Hepatocyte (in vitro differentiated cells): Measurements from ENCODE around the gene TMEM204. TPM values are rescaled to one million over a fixed set of nuclear protein-coding genes. Genes with fewer than 3 reads are reported as not detected.

Source experiments
- DNase-seq: peaks from one replicate; pipeline ENCODE4 v3.0.0-alpha.2; 2016; ENCODE audit warnings: low spot score
- H2AFZ ChIP-seq: fragments of 200-600 bp; sonication (generic); 2 replicates; pipeline ENCODE4 v1.6.0; 2016; ENCODE audit warnings: antibody characterized with exemption, mild to moderate bottlenecking
- H3K27ac ChIP-seq: fragments of 200-600 bp; sonication (generic); 2 replicates; pipeline ENCODE4 v1.5.1; 2016; ENCODE audit warnings: mild to moderate bottlenecking
- H3K27me3 ChIP-seq: fragments of 200-600 bp; sonication (generic); 2 replicates; pipeline ENCODE4 v1.6.1; 2016
- H3K36me3 ChIP-seq: fragments of 200-600 bp; sonication (generic); replicated peaks from 2 replicates; pipeline ENCODE4 v1.5.1; 2016; ENCODE audit warnings: low read depth; ENCODE audit not compliant: insufficient read depth
- H3K4me1 ChIP-seq: fragments of 200-600 bp; sonication (generic); 2 replicates; pipeline ENCODE4 v1.5.1; 2016; ENCODE audit warnings: mild to moderate bottlenecking, moderate library complexity; ENCODE audit not compliant: insufficient read depth
- H3K4me2 ChIP-seq: fragments of 200-600 bp; sonication (generic); 2 replicates; pipeline ENCODE4 v1.6.0; 2016
- H3K4me3 ChIP-seq: fragments of 200-600 bp; sonication (generic); 2 replicates; pipeline ENCODE4 v1.5.1; 2016; ENCODE audit warnings: mild to moderate bottlenecking
- H3K79me2 ChIP-seq: fragments of 200-600 bp; sonication (generic); 2 replicates; pipeline ENCODE4 v1.6.0; 2017; ENCODE audit warnings: mild to moderate bottlenecking
- H3K9me2 ChIP-seq: fragments of 200-600 bp; sonication (generic); replicated peaks from 2 replicates; pipeline ENCODE4 v1.6.0; 2017; ENCODE audit warnings: mild to moderate bottlenecking; ENCODE audit not compliant: insufficient read depth
- H3K9me3 ChIP-seq: fragments of 200-600 bp; sonication (generic); 2 replicates; pipeline ENCODE4 v1.5.1; 2016; ENCODE audit warnings: low read depth, mild to moderate bottlenecking
- H4K20me1 ChIP-seq: fragments of 200-600 bp; sonication (generic); 2 replicates; pipeline ENCODE4 v1.6.0; 2016; ENCODE audit warnings: mild to moderate bottlenecking; ENCODE audit not compliant: insufficient read depth, poor library complexity, severe bottlenecking
- CTCF ChIP-seq: fragments of 200-600 bp; sonication (generic); IDR thresholded peaks from 2 replicates; pipeline ENCODE4 v1.5.1; 2016; ENCODE audit warnings: antibody characterized with exemption, mild to moderate bottlenecking; ENCODE audit not compliant: poor library complexity
- EZH2 ChIP-seq: fragments of 200-600 bp; sonication (generic); IDR thresholded peaks from 2 replicates; pipeline ENCODE4 v1.6.1; 2016; ENCODE audit warnings: antibody characterized with exemption, mild to moderate bottlenecking, borderline replicate concordance
- EZH2phosphoT487 ChIP-seq: fragments of 200-600 bp; sonication (generic); IDR thresholded peaks from one replicate; pipeline ENCODE4 v1.6.1; 2018; ENCODE audit warnings: antibody characterized with exemption, mild to moderate bottlenecking, low read depth, moderate library complexity; ENCODE audit not compliant: unreplicated experiment, severe bottlenecking
- whole genome bisulfite sequencing: methylation state at CpG from one replicate; pipeline ENCODE4 v1.1.6; 2016; ENCODE audit warnings: low lambda C conversion rate; ENCODE audit errors: missing lambda C conversion rate; 5-methylcytosine and 5-hydroxymethylcytosine counted together
- polyA plus RNA-seq: library from polyadenylated mRNA; unstranded; fragments of >200 nt; fragmentation: Nextera tagmentation; extraction: Ambion mirVana; gene quantifications from 2 replicates; pipeline ENCODE4 v1.2.1, GENCODE V29; 2016
- total RNA-seq: library from RNA; depleted of rRNA; stranded (reverse); fragments of >200 nt; gene quantifications from 2 replicates; pipeline ENCODE4 v1.2.3, GENCODE V29; 2014

TMEM204 gene
- total and polyA plus RNA-seq, 2 experiments from 2014 or later = 2.7 to 5.4 TPM

GRCh38 chr16:1523581-1524245 is 9.8 kb upstream of the TMEM204 start:
- H3K9me2 ChIP-seq = no peaks in the 10 kb centered on the region
- WGBS = 88% methylated on average over 27 of the region's 30 CpGs
- no peak overlapping the region for H3K4me3 ChIP-seq
- H3K9me3 ChIP-seq = no peaks in the 10 kb centered on the region
- H4K20me1 ChIP-seq = no peaks in the 10 kb centered on the region
- H3K36me3 ChIP-seq = no peaks in the 10 kb centered on the region
- no peaks in the 10 kb centered on the region for H3K79me2 ChIP-seq
- no peaks in the 10 kb centered on the region for H3K4me1 ChIP-seq
- TF ChIP-seq EZH2 = no peak
- no peak for TF ChIP-seq EZH2phosphoT487
- no peak for TF ChIP-seq CTCF
- no peak for DNase-seq
- H3K4me2 ChIP-seq = no peak overlapping the region
- no peak overlapping the region for H2AFZ ChIP-seq
- no peaks in the 10 kb centered on the region for H3K27me3 ChIP-seq
- H3K27ac ChIP-seq = no peak overlapping the region

- H3K9me3 ChIP-seq = no peaks in the 10 kb centered on the region
- no peak for DNase-seq
- TF ChIP-seq EZH2phosphoT487 (no peak), CTCF (no peak), EZH2 (no peak)
- H3K27ac ChIP-seq = no peak overlapping the region
- no peaks in the 10 kb centered on the region for H3K79me2 ChIP-seq
- 92% methylated on average over 19 of the region's 26 CpGs for WGBS
- H3K4me1 ChIP-seq = no peaks in the 10 kb centered on the region
- H3K9me2 ChIP-seq = no peaks in the 10 kb centered on the region
- H2AFZ ChIP-seq = no peak overlapping the region
- H4K20me1 ChIP-seq = no peaks in the 10 kb centered on the region
- no peak overlapping the region for H3K4me3 ChIP-seq
- no peak overlapping the region for H3K4me2 ChIP-seq
- H3K27me3 ChIP-seq = no peaks in the 10 kb centered on the region
- H3K36me3 ChIP-seq = no peaks in the 10 kb centered on the region
These were observed 9.1 kb upstream of the TMEM204 start for GRCh38 chr16:1524366-1524765.

GRCh38 chr16:1525871-1526607 is 7.4 kb upstream of the TMEM204 start:
- Histone ChIP-seq H3K27me3 (no peaks in the 10 kb centered on the region), H3K4me2 (no peak overlapping the region), H3K9me3 (no peaks in the 10 kb centered on the region), H3K9me2 (no peaks in the 10 kb centered on the region), H4K20me1 (no peaks in the 10 kb centered on the region), H3K27ac (no peak overlapping the region), H3K79me2 (no peaks in the 10 kb centered on the region), H3K36me3 (no peaks in the 10 kb centered on the region), H3K4me1 (peaks cover 13% of the 10 kb centered on the region), H2AFZ (no peak overlapping the region), H3K4me3 (no peak overlapping the region)
- TF ChIP-seq EZH2 (no peak), EZH2phosphoT487 (no peak), CTCF (no peak)
- WGBS = 96% methylated on average over 28 of the region's 44 CpGs
- DNase-seq = no peak
